ENCODE data around the gene ACTR1A. TPM values are rescaled to one million over a fixed set of nuclear protein-coding genes. Genes with fewer than 3 reads are reported as not detected.

ACTR1A gene
- total and polyA plus RNA-seq, 2 donors (not counting 1 experiment from before 2014, with no cell fraction given) = 38.3 to 58.3 TPM

DNA sequence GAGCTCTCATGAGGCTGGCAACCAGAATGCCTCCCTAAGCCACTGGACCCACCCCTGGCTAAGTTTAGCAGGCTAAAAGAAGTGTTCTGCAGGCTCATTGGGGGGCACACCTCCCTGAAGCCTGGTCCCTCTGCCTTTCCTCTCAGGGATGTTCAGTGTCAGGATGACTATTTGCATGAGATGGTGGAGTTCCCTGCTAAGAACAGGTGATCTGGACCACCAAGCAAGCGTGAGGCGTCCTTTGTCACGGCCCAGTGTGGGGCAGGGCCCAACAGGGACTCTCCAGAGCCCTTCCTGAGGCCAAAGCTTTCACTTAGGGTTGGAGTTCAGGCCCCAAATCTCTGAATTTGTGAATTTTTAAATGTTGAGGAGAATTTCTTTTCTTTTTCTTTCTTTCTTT is 13.2 kb upstream of the ACTR1A start:
- Histone ChIP-seq H3K9ac (ENCODE audit: low read length) (no peak overlapping the region), H3K9me3 (ENCODE audit: control extremely low read depth in 1 of 3, control insufficient read depth in 2 of 3, insufficient read depth in 1 of 3, low read length in 2 of 3) (no peaks in the 10 kb centered on the region), H3K36me3 (replicated peaks in 1 of 2; ENCODE audit: control extremely low read depth in 1 of 2, control insufficient read depth in 1 of 2, extremely low read depth in 1 of 2, insufficient read depth in 2 of 2, low read length in 1 of 2) (peaks cover 0 to 1% of the 10 kb centered on the region in 2 experiments), H3K4me3 (ENCODE audit: control extremely low read depth in 1 of 5, extremely low read depth in 1 of 5, insufficient read depth in 1 of 5, low read depth in 2 of 5, low read length in 4 of 5) (no peak overlapping the region), H3K4me2 (replicated peaks; ENCODE audit: low read depth, low read length, poor library complexity, severe bottlenecking) (no peak overlapping the region), H4K20me1 (ENCODE audit: control insufficient read depth, insufficient read depth, low read length, poor library complexity, severe bottlenecking) (no peaks in the 10 kb centered on the region), H2AFZ (ENCODE audit: insufficient read depth, low read depth, low read length, poor library complexity, severe bottlenecking) (no peak overlapping the region), H3K27me3 (replicated peaks in 1 of 4; ENCODE audit: control extremely low read depth in 1 of 4, control insufficient read depth in 3 of 4, insufficient read depth in 4 of 4, low read length in 3 of 4) (no peaks in the 10 kb centered on the region), H3K79me2 (ENCODE audit: control insufficient read depth, insufficient read depth, low read length) (peaks cover 41% of the 10 kb centered on the region), H3K4me1 (ENCODE audit: control insufficient read depth in 2 of 2, insufficient read depth in 2 of 2, low read length in 2 of 2) (peaks cover 13 to 14% of the 10 kb centered on the region in 2 donors), H3K27ac (ENCODE audit: low read length in 2 of 2) (no peak overlapping the region)
- intact Hi-C loops (cut with micrococcal nuclease) = no loop called here
- POLR2A ChIA-PET = no interaction called here
- peaks cover 15% of the 10 kb centered on the region for H3K4me1 Mint-ChIP-seq
- ATAC-seq (ENCODE audit: low read depth) = no peak
- CTCF ChIA-PET = interaction anchor here (1.0 kb wide), 1 partner anchor 68 kb away, joined by 3 read pairs; no protein-coding TSS in a partner anchor
- no peak overlapping the region for H3K4me3 Mint-ChIP-seq
- WGBS (ENCODE audit: insufficient coverage) = 86% methylated on average over 3 of the region's 3 CpGs
- no peaks in the 10 kb centered on the region for H3K27me3 Mint-ChIP-seq
- H3K27ac Mint-ChIP-seq = no peak overlapping the region
- TF ChIP-seq EZH2 (IDR thresholded peaks at IDR 0.05; ENCODE audit: borderline replicate concordance, insufficient read depth, low read depth, low read length, poor library complexity, severe bottlenecking) (no peak), CTCF (IDR thresholded peaks at IDR 0.05) (no peak)
- H3K9me3 Mint-ChIP-seq (ENCODE audit: insufficient read depth) = no peaks in the 10 kb centered on the region
- no peak for DNase-seq

DNA sequence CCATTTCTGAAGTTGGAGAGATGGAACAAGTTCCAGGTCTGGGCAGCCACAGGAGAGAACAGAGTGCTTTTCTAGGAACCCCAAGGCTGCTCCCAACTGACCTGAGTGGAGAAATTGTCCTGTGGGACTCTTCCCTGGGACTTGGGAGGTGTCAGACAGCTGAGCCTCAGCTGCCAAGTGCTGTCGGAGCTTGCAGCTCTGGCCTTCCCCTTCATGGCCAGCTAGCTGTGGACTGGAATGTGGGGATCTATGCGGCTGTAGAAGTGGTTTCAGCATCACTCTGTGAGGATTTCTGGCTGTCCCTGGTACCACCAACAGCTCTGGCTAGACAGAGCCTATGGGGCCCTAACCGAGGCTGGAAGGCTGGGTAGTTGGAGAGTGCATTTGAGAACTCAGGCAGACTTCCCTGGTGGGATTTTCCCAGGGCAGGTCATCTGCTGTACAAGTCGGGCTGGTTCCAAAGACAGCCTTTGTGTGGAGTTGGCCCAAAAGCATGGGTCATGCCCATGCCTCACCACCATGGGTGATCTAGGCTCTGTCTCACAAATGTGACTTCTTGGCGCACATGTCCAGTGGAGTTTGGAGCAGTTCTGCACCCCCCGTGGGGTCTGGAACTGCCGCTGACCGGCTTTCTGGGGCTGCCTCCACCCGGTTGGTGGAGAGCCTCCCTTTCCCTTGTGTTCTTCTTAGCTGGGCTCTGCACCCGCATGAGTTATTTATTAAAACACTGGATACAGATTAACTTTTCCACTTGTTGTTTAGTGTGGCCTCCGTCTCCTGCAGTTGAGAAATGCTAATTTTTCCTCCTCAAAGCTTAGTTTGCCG is 12.2 kb upstream of the ACTR1A start:
- Histone ChIP-seq H3K4me3 (ENCODE audit: control extremely low read depth in 1 of 5, extremely low read depth in 1 of 5, insufficient read depth in 1 of 5, low read depth in 2 of 5, low read length in 4 of 5) (no peak overlapping the region), H3K9ac (ENCODE audit: low read length) (no peak overlapping the region), H3K27ac (ENCODE audit: low read length in 2 of 2) (no peak overlapping the region), H3K27me3 (replicated peaks in 1 of 4; ENCODE audit: control extremely low read depth in 1 of 4, control insufficient read depth in 3 of 4, insufficient read depth in 4 of 4, low read length in 3 of 4) (no peaks in the 10 kb centered on the region), H3K4me2 (replicated peaks; ENCODE audit: low read depth, low read length, poor library complexity, severe bottlenecking) (no peak overlapping the region), H2AFZ (ENCODE audit: insufficient read depth, low read depth, low read length, poor library complexity, severe bottlenecking) (no peak overlapping the region), H3K9me3 (ENCODE audit: control extremely low read depth in 1 of 3, control insufficient read depth in 2 of 3, insufficient read depth in 1 of 3, low read length in 2 of 3) (no peaks in the 10 kb centered on the region), H4K20me1 (ENCODE audit: control insufficient read depth, insufficient read depth, low read length, poor library complexity, severe bottlenecking) (no peaks in the 10 kb centered on the region), H3K79me2 (ENCODE audit: control insufficient read depth, insufficient read depth, low read length) (peaks cover 39% of the 10 kb centered on the region), H3K4me1 (ENCODE audit: control insufficient read depth in 2 of 2, insufficient read depth in 2 of 2, low read length in 2 of 2) (peaks cover 13 to 14% of the 10 kb centered on the region in 2 donors), H3K36me3 (replicated peaks in 1 of 2; ENCODE audit: control extremely low read depth in 1 of 2, control insufficient read depth in 1 of 2, extremely low read depth in 1 of 2, insufficient read depth in 2 of 2, low read length in 1 of 2) (peaks cover 1 to 2% of the 10 kb centered on the region in 2 experiments)
- ATAC-seq (ENCODE audit: low read depth) (no peak), DNase-seq (no peak)
- ChIA-PET POLR2A (no interaction called here), CTCF (no interaction called here)
- no peaks in the 10 kb centered on the region for H3K9me3 Mint-ChIP-seq (ENCODE audit: insufficient read depth)
- H3K4me3 Mint-ChIP-seq = no peak overlapping the region
- 96% methylated on average over 7 of the region's 12 CpGs for WGBS (ENCODE audit: insufficient coverage)
- peaks cover 15% of the 10 kb centered on the region for H3K4me1 Mint-ChIP-seq
- no peak overlapping the region for H3K27ac Mint-ChIP-seq
- intact Hi-C loops (cut with micrococcal nuclease) = no loop called here
- H3K27me3 Mint-ChIP-seq = no peaks in the 10 kb centered on the region
- TF ChIP-seq CTCF (IDR thresholded peaks at IDR 0.05) = no peak
- no peak for TF ChIP-seq EZH2 (IDR thresholded peaks at IDR 0.05; ENCODE audit: borderline replicate concordance, insufficient read depth, low read depth, low read length, poor library complexity, severe bottlenecking)
